ENCODE data around the gene LILRA1.
"Not testable (repeated sequence)": the region's sequence is repeated elsewhere in the genome, so short reads cannot be mapped to it uniquely, and the experiment has no call there.

The LILRA1 gene

GRCh38 chr19:54578268-54578667 is 15.2 kb upstream of the LILRA1 start:
- not testable (repeated sequence) for DNase-seq

DNA sequence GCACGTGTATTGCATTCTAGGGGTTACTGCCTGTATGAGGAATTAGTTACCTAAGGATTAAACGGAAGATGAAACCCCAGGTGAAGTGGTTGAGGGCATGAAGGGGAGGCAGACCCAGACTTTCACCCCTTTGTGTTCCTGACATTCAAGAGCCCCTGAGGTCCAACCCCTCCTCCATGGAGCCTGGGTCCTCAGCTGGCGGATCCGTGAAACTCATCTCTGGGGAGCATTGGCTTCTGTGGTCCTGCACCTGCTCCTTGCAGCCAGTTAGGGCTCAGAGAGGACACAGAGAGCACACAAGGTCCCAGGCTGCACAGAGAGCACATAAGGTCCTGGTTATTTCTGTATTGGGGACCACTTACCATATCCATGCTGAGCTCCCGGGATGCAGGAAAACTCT is 7.0 kb upstream of the LILRA1 start:
- no peak for DNase-seq

GRCh38 chr19:54587026-54587425 is 6.4 kb upstream of the LILRA1 start:
- no peak for DNase-seq

- DNase-seq: not testable (repeated sequence)
Observed at GRCh38 chr19:54593931-54594626, 647 bp downstream of the LILRA1 start.

GRCh38 chr19:54594737-54595136 is 1.3 kb downstream of the LILRA1 start:
- no peak for DNase-seq

DNA sequence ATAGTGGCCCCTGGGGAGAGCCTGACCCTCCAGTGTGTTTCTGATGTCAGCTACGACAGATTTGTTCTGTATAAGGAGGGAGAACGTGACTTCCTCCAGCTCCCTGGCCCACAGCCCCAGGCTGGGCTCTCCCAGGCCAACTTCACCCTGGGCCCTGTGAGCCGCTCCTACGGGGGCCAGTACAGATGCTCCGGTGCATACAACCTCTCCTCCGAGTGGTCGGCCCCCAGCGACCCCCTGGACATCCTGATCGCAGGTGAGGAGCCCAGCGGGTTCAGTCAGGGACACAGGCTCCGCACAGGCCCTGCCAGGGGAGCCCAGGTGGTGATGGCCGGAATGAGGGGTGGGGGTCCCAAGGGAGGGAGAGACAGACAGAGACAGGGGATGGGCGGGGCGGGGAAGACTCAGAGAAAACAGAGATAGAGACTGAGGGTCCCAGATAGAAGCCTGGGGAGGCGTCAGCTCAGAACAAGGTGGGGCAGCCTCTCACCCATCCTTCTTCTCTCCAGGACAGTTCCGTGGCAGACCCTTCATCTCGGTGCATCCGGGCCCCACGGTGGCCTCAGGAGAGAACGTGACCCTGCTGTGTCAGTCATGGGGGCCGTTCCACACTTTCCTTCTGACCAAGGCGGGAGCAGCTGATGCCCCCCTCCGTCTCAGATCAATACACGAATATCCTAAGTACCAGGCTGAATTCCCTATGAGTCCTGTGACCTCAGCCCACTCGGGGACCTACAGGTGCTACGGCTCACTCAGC is 2.4 kb downstream of the LILRA1 start:
- not testable (repeated sequence) for DNase-seq

DNA sequence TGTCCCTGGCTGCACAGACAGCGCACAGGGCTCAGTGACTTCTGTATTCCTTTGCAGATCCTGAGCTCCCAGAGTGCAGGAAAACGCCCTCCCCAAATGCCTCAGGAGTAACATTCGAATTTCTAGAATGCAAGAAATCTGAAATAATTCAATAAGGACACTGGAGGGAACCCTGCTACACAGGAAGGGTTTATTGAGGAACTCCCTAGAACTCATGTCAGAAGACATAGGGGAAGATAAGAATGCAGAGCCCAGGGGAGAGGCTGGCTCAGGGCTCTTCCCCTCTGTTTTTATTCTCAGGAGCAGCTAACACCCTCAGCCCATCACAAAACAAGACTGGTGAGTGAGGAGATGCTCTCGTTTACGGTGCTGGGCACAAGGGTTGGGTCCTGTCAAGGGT is 6.8 kb downstream of the LILRA1 start:
- DNase-seq: no peak

DNA sequence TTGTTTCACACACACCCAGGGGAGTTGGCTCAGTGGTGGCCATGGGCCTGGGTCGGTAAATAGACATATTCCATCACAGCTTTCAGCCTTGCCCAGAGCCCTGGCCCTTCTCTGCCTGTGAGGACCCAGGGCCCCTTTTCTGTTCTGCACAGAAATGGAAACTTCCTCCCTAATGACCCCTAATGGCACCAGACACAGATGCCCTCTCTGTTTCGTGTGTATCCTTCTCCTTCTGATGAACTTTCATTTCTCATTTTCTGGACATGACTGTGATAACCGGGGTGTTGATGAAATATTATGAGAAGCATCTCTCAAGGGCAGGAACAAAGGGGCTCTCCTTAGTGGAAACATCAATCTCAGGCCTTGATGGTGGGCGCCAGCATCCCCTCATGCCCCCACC is 12.8 kb downstream of the LILRA1 start:
- no peak for DNase-seq

GRCh38 chr19:54606891-54607784 is 13.7 kb downstream of the LILRA1 start:
- no peak for DNase-seq

GRCh38 chr19:54607785-54608150 is 14.3 kb downstream of the LILRA1 start:
- DNase-seq: no peak

DNA sequence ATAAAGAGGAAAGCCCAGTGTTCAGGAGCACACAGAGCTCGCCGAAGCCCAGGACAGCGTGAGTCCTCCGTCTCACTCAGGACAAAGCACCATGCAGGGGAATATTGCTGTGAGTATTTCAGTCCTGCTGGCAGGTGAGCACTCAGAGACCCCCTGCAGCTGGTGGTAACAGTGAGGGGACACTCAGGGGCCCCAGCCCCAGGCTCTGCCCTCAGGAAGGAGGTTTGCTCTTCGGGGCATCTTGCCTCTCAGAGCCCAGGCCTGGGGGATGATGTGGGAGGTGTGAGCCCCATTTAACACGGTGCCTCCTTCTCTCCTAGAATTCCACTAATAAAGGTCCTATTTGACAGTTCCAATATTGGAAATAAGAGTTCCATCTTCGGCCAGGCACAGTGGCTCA is 14.8 kb downstream of the LILRA1 start:
- DNase-seq: no peak

- DNase-seq: no peak
Observed at GRCh38 chr19:54608792-54609191, 15.4 kb downstream of the LILRA1 start.

GRCh38 chr19:54609356-54609791 is 15.9 kb downstream of the LILRA1 start:
- no peak for DNase-seq

DNA sequence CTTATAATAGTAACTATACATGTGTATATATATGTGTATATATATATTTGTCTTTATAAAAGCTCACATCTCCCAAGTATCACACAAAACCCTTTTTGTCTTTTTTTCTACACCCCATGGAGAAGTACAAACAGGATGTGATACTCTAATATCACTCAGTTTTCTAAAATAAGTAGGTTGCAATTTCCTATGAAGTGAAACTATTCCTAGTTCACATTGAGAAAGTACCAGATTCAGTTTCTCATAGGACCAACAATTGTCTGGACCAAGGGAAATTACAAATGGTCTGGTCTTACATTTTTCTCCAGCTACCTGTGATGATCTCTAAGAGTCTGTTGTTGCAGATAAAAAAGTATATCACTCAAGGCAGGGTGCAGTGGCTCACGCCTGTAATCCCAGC is 19.0 kb downstream of the LILRA1 start:
- DNase-seq: no peak

- no peak for DNase-seq
Observed at GRCh38 chr19:54614726-54615125, 21.3 kb downstream of the LILRA1 start.

GRCh38 chr19:54616057-54616456 is 22.6 kb downstream of the LILRA1 start:
- no peak for DNase-seq

- no peak for DNase-seq
Observed at GRCh38 chr19:54616821-54617560, 23.6 kb downstream of the LILRA1 start.

DNA sequence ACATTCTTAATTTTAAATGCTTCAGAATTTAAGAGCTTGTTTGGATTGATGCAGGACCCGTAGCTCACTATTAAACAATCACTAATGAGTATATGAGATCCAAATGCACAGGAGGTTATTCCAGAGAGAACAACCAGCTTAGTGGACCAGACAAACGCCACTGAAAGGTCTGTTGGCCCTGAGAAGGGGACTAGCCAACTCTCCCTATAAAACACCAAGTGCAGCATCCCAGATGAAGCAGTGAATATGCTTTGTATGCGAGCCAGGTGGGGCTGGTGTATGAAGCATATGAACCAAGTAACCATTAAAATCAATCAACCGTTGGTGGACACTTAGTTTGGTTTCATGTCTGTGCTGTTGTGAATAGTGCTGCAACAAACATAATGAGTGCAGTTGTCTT is 27.0 kb downstream of the LILRA1 start:
- DNase-seq: no peak

DNA sequence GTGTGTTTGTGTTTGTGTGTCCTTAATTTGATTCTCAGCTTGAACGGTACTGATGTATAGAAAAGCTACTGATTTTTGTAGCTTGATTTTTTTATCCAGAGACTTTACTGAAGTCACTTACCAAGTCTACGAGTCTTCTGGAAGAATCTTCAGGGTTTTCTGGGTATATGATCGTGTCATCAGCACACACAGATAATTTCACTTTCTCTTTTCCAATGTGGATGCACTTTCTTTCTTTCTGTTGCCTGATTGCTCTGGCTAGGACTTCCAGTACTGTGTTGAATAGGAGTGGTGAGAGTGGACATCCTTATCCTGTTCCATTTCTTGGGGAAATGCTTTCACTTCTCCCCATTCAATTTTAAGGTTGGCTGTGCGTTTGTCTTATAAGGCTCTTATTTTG is 29.0 kb downstream of the LILRA1 start:
- no peak for DNase-seq

DNA sequence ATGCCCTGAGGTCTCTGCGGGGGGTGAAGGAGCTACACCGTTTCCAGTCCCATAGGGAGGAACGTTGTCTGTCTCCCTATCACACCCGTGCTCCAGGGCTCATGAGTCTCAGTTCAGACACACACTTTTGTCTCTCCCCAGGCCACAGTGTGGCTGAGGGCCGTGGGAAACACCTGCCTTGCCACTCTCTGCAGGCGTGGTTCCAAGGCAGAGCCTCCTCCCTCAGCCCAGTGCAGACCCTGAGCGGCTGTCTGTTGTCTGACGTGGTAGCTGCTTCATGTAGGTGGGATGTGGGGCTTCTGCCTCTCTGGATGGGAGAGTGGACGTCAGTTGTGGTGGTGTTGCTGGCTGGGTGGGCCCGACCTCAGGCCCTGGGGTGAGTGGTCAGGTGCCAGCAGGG is 30.8 kb downstream of the LILRA1 start:
- DNase-seq: not testable (repeated sequence)

- not testable (repeated sequence) for DNase-seq
Observed at GRCh38 chr19:54624934-54625730, 31.7 kb downstream of the LILRA1 start.

- DNase-seq: no peak
Observed at GRCh38 chr19:54626757-54627156, 33.3 kb downstream of the LILRA1 start.

Data from NCI-H226 (cell line).